IPS-18c (cell line): ENCODE data around the gene FGF18.

Experiments used
- H3K4me3 ChIP-seq: 2 replicates; pipeline ENCODE4 v1.7.0; 2013; ENCODE audit warnings: low read depth, mild to moderate bottlenecking, low read length, moderate library complexity; ENCODE audit not compliant: insufficient read depth
- H3K9me3 ChIP-seq: one replicate; pipeline ENCODE4 v1.6.1; 2013; ENCODE audit warnings: mild to moderate bottlenecking, low read length, moderate library complexity; ENCODE audit not compliant: control insufficient read depth, insufficient read depth

The FGF18 gene

GRCh38 chr5:171431251-171431777 is 11.9 kb downstream of the FGF18 start:
- Histone ChIP-seq H3K9me3 (no peaks in the 10 kb centered on the region), H3K4me3 (no peak overlapping the region)

GRCh38 chr5:171432076-171432475 is 12.6 kb downstream of the FGF18 start:
- no peak overlapping the region for H3K4me3 ChIP-seq
- no peaks in the 10 kb centered on the region for H3K9me3 ChIP-seq

GRCh38 chr5:171432583-171433351 is 13.3 kb downstream of the FGF18 start:
- H3K9me3 ChIP-seq, result no peaks in the 10 kb centered on the region

DNA sequence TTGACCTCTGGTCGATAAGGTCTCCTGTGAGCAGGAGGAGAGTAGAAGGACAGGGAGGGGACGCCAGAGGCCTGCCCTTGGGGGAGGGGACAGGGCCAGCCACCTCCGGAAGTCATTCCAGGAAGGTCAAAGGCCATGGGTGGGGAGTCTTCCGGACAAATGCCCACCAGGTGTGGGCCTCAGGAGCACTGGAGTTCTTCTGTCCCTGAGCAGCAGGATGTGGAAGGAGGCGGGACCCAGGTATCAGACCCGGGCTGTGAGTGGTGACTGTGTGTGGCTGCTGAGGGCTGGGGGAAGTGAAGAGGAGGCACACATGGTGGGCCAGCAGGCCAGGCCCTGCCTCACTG is 13.9 kb downstream of the FGF18 start:
- Histone ChIP-seq H3K9me3 (no peaks in the 10 kb centered on the region), H3K4me3 (no peak overlapping the region)

More at GRCh38 chr5:171432583-171433351, 13.3 kb downstream of the FGF18 start:
- no peak overlapping the region for H3K4me3 ChIP-seq

DNA sequence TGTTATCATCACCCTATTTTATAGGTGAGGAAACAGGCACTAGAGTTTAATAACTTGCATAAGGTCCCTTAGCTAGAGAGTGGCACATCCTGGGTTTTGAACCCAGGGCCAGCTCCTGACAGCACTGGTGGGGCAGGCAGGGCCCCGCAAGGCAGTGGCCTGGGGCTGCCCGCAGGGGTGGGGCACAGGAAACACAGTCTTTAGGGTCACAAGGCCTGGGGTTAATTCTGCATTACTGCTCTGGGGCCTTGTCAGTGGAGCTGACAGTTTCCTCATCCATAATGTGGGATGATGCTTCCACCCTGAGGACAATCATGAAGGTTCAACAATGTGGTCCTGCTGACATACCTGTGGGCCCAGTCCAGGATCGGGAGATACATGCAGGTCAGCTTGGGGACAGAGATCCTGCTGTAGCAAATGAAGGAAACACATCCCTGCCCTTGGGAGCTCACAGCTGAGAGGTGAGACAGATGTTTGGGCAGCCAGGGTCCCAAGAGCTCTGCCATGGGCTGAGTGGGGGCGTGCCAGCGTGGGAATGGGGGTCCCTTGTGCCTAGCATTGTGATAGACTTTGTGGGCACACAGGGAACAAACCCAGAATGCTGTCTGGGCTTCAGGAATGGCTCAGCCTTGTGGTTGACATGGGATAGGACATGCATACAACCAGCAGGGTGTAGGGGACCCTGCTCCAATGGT is 14.7 kb downstream of the FGF18 start:
- Histone ChIP-seq H3K9me3 (no peaks in the 10 kb centered on the region), H3K4me3 (no peak overlapping the region)

- no peaks in the 10 kb centered on the region for H3K9me3 ChIP-seq
- H3K4me3 ChIP-seq, result no peak overlapping the region
Observed at GRCh38 chr5:171434874-171435273, 15.4 kb downstream of the FGF18 start.

GRCh38 chr5:171435908-171436307 is 16.5 kb downstream of the FGF18 start:
- Histone ChIP-seq H3K4me3 (no peak overlapping the region), H3K9me3 (no peaks in the 10 kb centered on the region)

DNA sequence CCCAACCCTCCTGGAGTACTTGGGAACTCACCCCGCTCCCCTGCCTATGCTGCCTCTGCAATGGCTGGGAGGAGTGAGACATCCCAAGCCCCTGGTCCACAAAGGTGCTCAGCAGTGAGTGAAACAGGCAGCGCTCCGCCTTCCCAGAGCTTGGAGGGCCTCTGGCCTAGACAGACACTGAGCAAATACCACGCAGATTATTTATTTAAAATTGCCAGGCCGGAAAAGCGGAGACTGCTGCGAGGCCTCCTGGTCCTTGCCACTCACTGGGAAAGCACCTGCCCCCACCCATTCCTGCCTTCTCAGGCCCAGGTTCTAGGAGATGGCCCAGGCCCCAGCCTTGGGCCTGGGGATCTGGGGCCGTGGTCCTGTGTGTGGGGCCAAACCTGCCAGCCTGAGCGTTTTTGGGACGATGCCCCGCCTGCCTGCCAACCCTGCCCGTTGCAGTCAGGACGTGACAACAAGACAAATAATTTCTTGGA is 17.4 kb downstream of the FGF18 start:
- Histone ChIP-seq H3K9me3 (no peaks in the 10 kb centered on the region), H3K4me3 (no peak overlapping the region)

- no peak overlapping the region for H3K4me3 ChIP-seq
- H3K9me3 ChIP-seq, result no peaks in the 10 kb centered on the region
Observed at GRCh38 chr5:171437286-171437821, 17.9 kb downstream of the FGF18 start.

DNA sequence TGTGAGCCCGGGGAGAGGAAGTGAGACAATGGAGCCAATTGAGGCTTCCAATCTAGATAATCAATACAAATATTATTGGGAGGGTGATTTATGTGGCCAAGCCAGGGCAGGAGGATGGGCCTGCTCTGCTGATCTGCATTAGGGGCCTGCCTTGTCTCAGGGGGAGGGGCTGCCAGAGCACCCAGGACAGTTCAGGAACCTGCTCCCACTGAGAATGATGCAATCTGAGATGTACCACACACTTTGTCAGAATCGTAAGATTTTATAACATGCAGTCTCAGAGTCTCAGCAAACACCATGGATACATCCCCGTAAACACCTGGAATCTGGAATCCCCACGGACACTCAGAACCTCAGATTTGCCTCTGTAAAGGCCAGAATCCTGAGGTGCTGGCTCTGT is 19.3 kb downstream of the FGF18 start:
- Histone ChIP-seq H3K4me3 (no peak overlapping the region), H3K9me3 (no peaks in the 10 kb centered on the region)

DNA sequence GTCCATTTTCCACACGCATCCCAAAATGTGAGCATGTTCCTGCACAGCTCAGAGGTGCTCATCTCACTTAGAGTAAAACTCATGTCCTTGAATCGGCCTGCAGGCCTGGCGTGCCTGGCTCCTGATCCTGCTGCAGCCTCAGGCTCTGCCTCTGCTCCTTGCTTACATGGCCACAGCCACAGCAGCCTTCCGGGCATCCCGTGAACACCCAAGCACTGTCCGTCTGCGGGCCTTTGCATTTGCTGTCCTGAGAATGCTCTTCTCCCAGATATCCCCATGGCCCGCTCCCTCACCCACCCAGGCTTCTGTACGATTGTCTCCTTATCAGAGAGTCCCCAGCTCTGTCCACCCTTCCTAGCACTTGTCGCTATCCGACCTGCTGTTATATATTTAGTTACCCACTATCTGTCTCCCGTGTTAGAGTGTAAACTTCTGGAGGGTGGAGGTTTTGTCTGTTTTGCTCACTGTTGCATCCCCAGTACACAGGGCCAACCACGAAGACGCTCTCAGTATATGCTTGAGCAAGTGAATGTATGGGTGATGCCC is 21.9 kb downstream of the FGF18 start:
- Histone ChIP-seq H3K4me3 (no peak overlapping the region), H3K9me3 (no peaks in the 10 kb centered on the region)

DNA sequence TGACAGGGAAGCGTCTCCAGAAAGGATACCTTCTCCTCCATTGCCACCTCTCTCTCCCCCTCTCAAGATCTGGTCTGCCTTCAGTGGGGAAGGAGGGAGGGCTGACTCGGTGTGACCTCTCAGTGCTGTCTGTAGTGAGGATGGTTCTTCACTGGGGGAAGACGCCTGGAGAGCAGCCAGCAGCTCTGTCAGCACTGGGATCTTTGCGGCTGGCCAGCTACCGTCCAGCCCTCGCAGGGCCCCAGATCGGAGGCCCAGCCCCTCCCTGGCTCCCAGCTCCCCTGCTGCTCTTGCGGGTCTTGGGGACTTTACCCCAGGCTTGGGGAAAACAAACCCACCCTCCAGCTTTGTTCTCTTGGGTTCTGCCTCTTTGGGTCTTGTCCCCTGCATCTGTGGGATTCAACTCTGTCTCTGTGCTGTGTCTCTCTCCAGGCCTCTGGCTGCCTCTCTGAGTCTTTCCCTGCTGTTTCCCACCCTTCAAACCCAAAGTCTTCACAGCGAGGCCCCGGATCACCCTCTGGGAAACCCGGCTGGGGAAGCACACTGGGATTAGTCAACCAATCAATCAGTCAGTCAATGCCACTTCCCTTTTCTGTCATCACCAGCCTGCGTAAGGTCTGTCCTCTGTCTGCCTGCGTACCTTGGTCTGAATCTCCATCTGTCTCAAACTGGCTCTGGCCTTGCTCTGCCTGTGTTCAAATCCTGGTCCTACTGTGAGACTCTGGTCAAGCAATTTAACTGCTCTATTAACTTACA is 23.0 kb downstream of the FGF18 start:
- Histone ChIP-seq H3K4me3 (no peak overlapping the region), H3K9me3 (no peaks in the 10 kb centered on the region)

DNA sequence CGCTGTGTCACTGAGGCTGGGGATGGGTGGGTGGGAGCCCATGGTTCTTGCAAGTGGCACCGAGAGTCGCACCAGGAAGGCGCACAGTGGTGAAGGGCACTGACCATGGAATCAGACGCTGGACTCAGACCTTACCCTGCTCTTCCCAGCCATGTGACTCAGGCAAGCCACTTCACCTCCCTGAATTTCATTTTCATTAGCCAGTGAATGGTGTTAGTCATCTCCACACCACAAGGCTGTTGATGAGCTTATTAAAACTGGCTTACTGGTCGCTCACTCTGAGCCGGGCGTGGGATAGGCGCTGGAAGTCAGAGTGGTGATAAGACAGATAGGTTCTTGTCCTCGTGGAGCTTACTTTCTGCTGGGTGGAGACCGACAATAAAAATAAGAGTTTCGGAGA is 25.1 kb downstream of the FGF18 start:
- H3K9me3 ChIP-seq, result no peaks in the 10 kb centered on the region
- no peak overlapping the region for H3K4me3 ChIP-seq

DNA sequence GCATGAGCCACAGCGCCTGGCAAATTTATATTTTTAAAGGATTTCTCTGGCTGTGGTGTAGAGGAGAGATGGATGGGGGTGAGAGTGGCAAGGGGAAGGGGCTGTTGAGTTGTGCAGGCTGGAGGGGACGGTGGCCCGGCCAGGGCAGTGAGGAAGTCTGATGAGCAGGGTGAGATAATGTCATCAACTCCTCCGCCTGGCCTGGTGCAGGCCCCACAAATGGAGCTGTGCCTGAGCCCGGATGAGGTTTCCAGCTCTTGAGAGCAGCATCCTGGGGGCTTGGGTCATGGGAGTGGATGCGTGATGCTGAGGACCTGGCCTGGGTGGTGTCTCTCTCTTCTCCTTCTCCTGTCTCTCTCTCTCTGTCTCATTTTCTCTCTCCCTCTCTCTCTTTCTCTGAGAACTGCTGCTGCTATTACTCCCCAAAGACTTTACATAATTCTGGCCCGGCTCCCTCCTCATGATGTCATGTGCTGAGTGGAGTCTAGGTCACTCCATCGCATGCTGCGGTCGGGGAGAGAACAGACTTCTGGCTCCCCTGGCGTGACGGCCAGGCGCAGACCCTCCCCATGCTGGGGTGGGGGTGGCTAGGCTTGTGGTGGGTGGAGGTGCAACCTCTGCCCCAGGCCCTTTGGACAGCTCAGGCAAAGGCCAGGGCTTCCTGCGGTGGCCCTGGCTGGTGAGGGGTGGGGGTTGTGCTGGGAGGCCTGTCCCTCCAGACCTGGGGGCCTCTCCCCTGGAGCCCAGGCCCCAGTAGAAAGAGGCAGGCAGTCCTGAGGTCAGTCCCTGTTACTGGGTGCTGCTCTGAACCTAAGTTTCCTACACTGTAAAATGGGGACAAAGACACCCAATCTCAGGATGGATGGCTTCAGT is 26.4 kb downstream of the FGF18 start:
- H3K4me3 ChIP-seq, result no peak overlapping the region
- H3K9me3 ChIP-seq, result no peaks in the 10 kb centered on the region

- H3K9me3 ChIP-seq, result no peaks in the 10 kb centered on the region
- no peak overlapping the region for H3K4me3 ChIP-seq
Observed at GRCh38 chr5:171447226-171447625, 27.8 kb downstream of the FGF18 start.

- no peak overlapping the region for H3K4me3 ChIP-seq
Observed at GRCh38 chr5:171449426-171449825, 30.0 kb downstream of the FGF18 start.

More at GRCh38 chr5:171449426-171449825, 30.0 kb downstream of the FGF18 start:
- no peaks in the 10 kb centered on the region for H3K9me3 ChIP-seq
